Anterior cingulate cortex (tissue), 58 donors: Measurements from ENCODE around the gene REPS2.

Experiments used
- DNase-seq, 58 donors: peaks; one replicate each; lab custom pipeline; 2025; lab: John Stamatoyannopoulos, UW

Gene REPS2

GRCh38 chrX:16997313-16997712 is 50.9 kb downstream of the REPS2 start:
- no peak for DNase-seq

GRCh38 chrX:16999275-16999674 is 52.8 kb downstream of the REPS2 start:
- DNase-seq = peak in 4 of 58 donors; percentile 0 to 58 (median 6)

GRCh38 chrX:17000751-17001150 is 54.3 kb downstream of the REPS2 start:
- no peak for DNase-seq

- DNase-seq = no peak
These were observed 59.4 kb downstream of the REPS2 start for GRCh38 chrX:17005712-17006368.

GRCh38 chrX:17007134-17007768 is 60.8 kb downstream of the REPS2 start:
- DNase-seq = peak in 4 of 58 donors; percentile 0 to 7 (median 4)

- DNase-seq = no peak
These were observed 63.6 kb downstream of the REPS2 start for GRCh38 chrX:17009856-17010625.

- DNase-seq = no peak
These were observed 66.0 kb downstream of the REPS2 start for GRCh38 chrX:17012465-17012864.

GRCh38 chrX:17014216-17014615 is 67.8 kb downstream of the REPS2 start:
- DNase-seq = no peak

- no peak for DNase-seq
These were observed 70.7 kb downstream of the REPS2 start for GRCh38 chrX:17017134-17017533.

GRCh38 chrX:17020356-17020755 is 73.9 kb downstream of the REPS2 start:
- DNase-seq = no peak

- DNase-seq = peak in 9 of 58 donors; percentile 1 to 37 (median 12)
These were observed 74.7 kb downstream of the REPS2 start for GRCh38 chrX:17020851-17021821.

- peak in 2 of 58 donors; percentile 7 to 16 for DNase-seq
These were observed 75.6 kb downstream of the REPS2 start for GRCh38 chrX:17021851-17022604.

- no peak for DNase-seq
These were observed 77.2 kb downstream of the REPS2 start for GRCh38 chrX:17023661-17024060.

- DNase-seq = no peak
These were observed 78.4 kb downstream of the REPS2 start for GRCh38 chrX:17024886-17025285.

GRCh38 chrX:17025621-17026302 is 79.3 kb downstream of the REPS2 start:
- peak in 2 of 58 donors; percentile 10 to 22 for DNase-seq

- DNase-seq = no peak
These were observed 81.5 kb downstream of the REPS2 start for GRCh38 chrX:17027931-17028330.

- DNase-seq = no peak
These were observed 81.9 kb downstream of the REPS2 start for GRCh38 chrX:17028356-17028755.

GRCh38 chrX:17030092-17030491 is 83.6 kb downstream of the REPS2 start:
- peak in 1 of 58 donors; percentile 1 for DNase-seq
